PC-3 (cell line): ENCODE data around the gene DNAH9. TPM values are rescaled to one million over a fixed set of nuclear protein-coding genes. Genes with fewer than 3 reads are reported as not detected.

Experiments used
- ATAC-seq: fragments of 200-7000 bp; cut with Tn5 transposase; 2 replicates; pipeline ENCODE4 v1.9.1; 2020; ENCODE audit warnings: mild to moderate bottlenecking, moderate library complexity
- BruUV-seq: library from RNA; stranded (reverse); fragments of 400-500 nt; replicated peaks from 2 replicates; lab custom pipeline; 2021; lab: Mats Ljungman, UMichigan
- CTCF ChIA-PET: fragments of 300-600 bp; sonication (Branson Sonifier 250); formaldehyde crosslinking; loops from one replicate; lab custom pipeline; 2022; ENCODE audit warnings: antibody characterized with exemption; lab: Charles Lee
- POLR2A ChIA-PET: fragments of 300-600 bp; sonication (Branson Sonifier 250); formaldehyde crosslinking; loops from one replicate; lab custom pipeline; 2022; ENCODE audit warnings: antibody characterized with exemption; ENCODE audit not compliant: unreplicated experiment; lab: Charles Lee
- DNase-seq: peaks from one replicate; pipeline ENCODE4 v3.0.0-alpha.2; 2015
- H2AFZ ChIP-seq: fragments of 300-600 bp; sonication (generic); 2 replicates; pipeline ENCODE4 v1.6.0; 2016; ENCODE audit warnings: antibody characterized with exemption, low read length
- H3F3A ChIP-seq: fragments of 300-600 bp; sonication (generic); one replicate; pipeline ENCODE4 v1.6.0; 2017; ENCODE audit warnings: antibody characterized with exemption, low read length, control low read depth, mild to moderate bottlenecking; ENCODE audit not compliant: unreplicated experiment
- H3K27ac ChIP-seq: fragments of 300-600 bp; sonication (generic); 2 replicates; pipeline ENCODE4 v1.5.1; 2016; ENCODE audit warnings: mild to moderate bottlenecking, low read length
- H3K27me3 ChIP-seq: fragments of 300-600 bp; sonication (generic); 2 replicates; pipeline ENCODE4 v1.6.1; 2016; ENCODE audit warnings: low read length, mixed read lengths
- H3K36me3 ChIP-seq: fragments of 300-600 bp; sonication (generic); 2 replicates; pipeline ENCODE4 v1.6.1; 2016; ENCODE audit warnings: low read depth, mixed run types, low read length, mixed read lengths
- H3K4me1 ChIP-seq: fragments of 300-600 bp; sonication (generic); 2 replicates; pipeline ENCODE4 v1.5.1; 2016; ENCODE audit warnings: low read length; ENCODE audit not compliant: insufficient read depth
- H3K4me2 ChIP-seq: fragments of 300-600 bp; sonication (generic); 2 replicates; pipeline ENCODE4 v1.6.0; 2016; ENCODE audit warnings: low read length
- H3K4me3 ChIP-seq: fragments of 300-600 bp; sonication (generic); 2 replicates; pipeline ENCODE4 v1.5.1; 2016; ENCODE audit warnings: mild to moderate bottlenecking, low read length, mixed read lengths
- H3K79me2 ChIP-seq: fragments of 300-600 bp; sonication (generic); 2 replicates; pipeline ENCODE4 v1.6.1; 2017; ENCODE audit warnings: low read length, mixed read lengths
- H3K9ac ChIP-seq: fragments of 300-600 bp; sonication (generic); 2 replicates; pipeline ENCODE4 v1.6.0; 2016; ENCODE audit warnings: mild to moderate bottlenecking, low read length
- H3K9me2 ChIP-seq: fragments of 300-600 bp; sonication (generic); replicated peaks from 2 replicates; pipeline ENCODE4 v1.6.1; 2016; ENCODE audit warnings: mixed run types, low read length, mixed read lengths
- H3K9me3 ChIP-seq: fragments of 300-600 bp; sonication (generic); 2 replicates; pipeline ENCODE4 v1.6.1; 2016; ENCODE audit warnings: low read length, mixed read lengths
- H4K20me1 ChIP-seq: fragments of 300-600 bp; sonication (generic); 2 replicates; pipeline ENCODE4 v1.6.1; 2016; ENCODE audit warnings: low read length, mixed read lengths
- CTCF ChIP-seq: fragments of 300-600 bp; sonication (generic); conservative IDR thresholded peaks from 2 replicates; pipeline ENCODE4 v1.5.1; 2017; ENCODE audit warnings: antibody characterized with exemption, low read depth, mild to moderate bottlenecking, low read length
- EZH2 ChIP-seq: fragments of 300-600 bp; sonication (generic); IDR thresholded peaks from one replicate; pipeline ENCODE4 v1.6.1; 2017; ENCODE audit warnings: antibody characterized with exemption, mild to moderate bottlenecking, low read length; ENCODE audit not compliant: unreplicated experiment
- EZH2phosphoT487 ChIP-seq: fragments of 300-600 bp; sonication (generic); IDR thresholded peaks from 2 replicates; pipeline ENCODE4 v1.6.1; 2018; ENCODE audit warnings: mild to moderate bottlenecking, antibody characterized with exemption, low read length, borderline replicate concordance
- intact Hi-C: fragments of 100-400 bp; cut with micrococcal nuclease; formaldehyde crosslinking; loops from 2 replicates; pipeline ENCODE4 v1.9.0; 2023
- total RNA-seq: library from RNA; depleted of rRNA; stranded (reverse); fragments of >200 nt; gene quantifications from 2 replicates; pipeline ENCODE4 v1.2.3, GENCODE V29; 2014

DNAH9 gene
- total RNA-seq, 1 experiment from 2014 or later: 0.11 TPM

GRCh38 chr17:11608396-11608795 lies 10.1 kb downstream of the DNAH9 start:
- H3K9ac ChIP-seq: no peak overlapping the region
- DNase-seq (peak; percentile 36), ATAC-seq (no peak)
- no peaks in the 10 kb centered on the region for H3K36me3 ChIP-seq
- ChIA-PET POLR2A (no interaction called here), CTCF (no interaction called here)
- no peaks in the 10 kb centered on the region for H4K20me1 ChIP-seq
- TF ChIP-seq EZH2phosphoT487 (no peak), EZH2 (no peak), CTCF (no peak)
- H3K4me1 ChIP-seq: no peaks in the 10 kb centered on the region
- no TSS peak for BruUV-seq
- no peak overlapping the region for H3K27ac ChIP-seq
- H3K4me3 ChIP-seq: no peak overlapping the region
- intact Hi-C loops: no loop called here
- H3F3A ChIP-seq: no peaks in the 10 kb centered on the region
- no peaks in the 10 kb centered on the region for H3K9me3 ChIP-seq
- no peak overlapping the region for H2AFZ ChIP-seq
- no peaks in the 10 kb centered on the region for H3K9me2 ChIP-seq
- no peaks in the 10 kb centered on the region for H3K79me2 ChIP-seq
- H3K27me3 ChIP-seq: no peaks in the 10 kb centered on the region
- no peak overlapping the region for H3K4me2 ChIP-seq

GRCh38 chr17:11610999-11611566 lies 12.8 kb downstream of the DNAH9 start:
- TF ChIP-seq EZH2phosphoT487 (no peak), EZH2 (no peak), CTCF (no peak)
- H3F3A ChIP-seq: no peaks in the 10 kb centered on the region
- H3K4me2 ChIP-seq: no peak overlapping the region
- POLR2A ChIA-PET: no interaction called here
- H3K79me2 ChIP-seq: no peaks in the 10 kb centered on the region
- H3K9me3 ChIP-seq: no peaks in the 10 kb centered on the region
- H3K4me1 ChIP-seq: no peaks in the 10 kb centered on the region
- no peak overlapping the region for H3K27ac ChIP-seq
- BruUV-seq: no TSS peak
- H2AFZ ChIP-seq: no peak overlapping the region
- H3K9me2 ChIP-seq: no peaks in the 10 kb centered on the region
- H3K27me3 ChIP-seq: no peaks in the 10 kb centered on the region
- CTCF ChIA-PET: no interaction called here
- H3K4me3 ChIP-seq: no peak overlapping the region
- H3K36me3 ChIP-seq: no peaks in the 10 kb centered on the region
- no peak for ATAC-seq
- no peak overlapping the region for H3K9ac ChIP-seq
- intact Hi-C loops: no loop called here
- H4K20me1 ChIP-seq: no peaks in the 10 kb centered on the region
- DNase-seq: no peak

- ChIA-PET POLR2A (no interaction called here), CTCF (no interaction called here)
- Histone ChIP-seq H3K9ac (no peak overlapping the region), H3K4me1 (no peaks in the 10 kb centered on the region), H4K20me1 (no peaks in the 10 kb centered on the region), H3K79me2 (no peaks in the 10 kb centered on the region), H3K9me3 (no peaks in the 10 kb centered on the region), H3K9me2 (no peaks in the 10 kb centered on the region), H3K36me3 (no peaks in the 10 kb centered on the region), H3K4me2 (no peak overlapping the region), H2AFZ (no peak overlapping the region), H3K27me3 (no peaks in the 10 kb centered on the region), H3K4me3 (no peak overlapping the region), H3K27ac (no peak overlapping the region), H3F3A (no peaks in the 10 kb centered on the region)
- ATAC-seq: no peak
- TF ChIP-seq CTCF: no peak
- TF ChIP-seq EZH2: no peak
- TF ChIP-seq EZH2phosphoT487: no peak
- no TSS peak for BruUV-seq
- intact Hi-C loops: no loop called here
- no peak for DNase-seq
Observed at GRCh38 chr17:11612956-11613355, 14.7 kb downstream of the DNAH9 start.
